ENCODE data around the gene BCAN. TPM values are rescaled to one million over a fixed set of nuclear protein-coding genes. Genes with fewer than 3 reads are reported as not detected.
"Not testable (repeated sequence)": the region's sequence is repeated elsewhere in the genome, so short reads cannot be mapped to it uniquely, and the experiment has no call there.

BCAN gene
- total and polyA plus RNA-seq, 5 donors = 0.20 to 0.29 (median 0.23) TPM; not detected in 2

DNA sequence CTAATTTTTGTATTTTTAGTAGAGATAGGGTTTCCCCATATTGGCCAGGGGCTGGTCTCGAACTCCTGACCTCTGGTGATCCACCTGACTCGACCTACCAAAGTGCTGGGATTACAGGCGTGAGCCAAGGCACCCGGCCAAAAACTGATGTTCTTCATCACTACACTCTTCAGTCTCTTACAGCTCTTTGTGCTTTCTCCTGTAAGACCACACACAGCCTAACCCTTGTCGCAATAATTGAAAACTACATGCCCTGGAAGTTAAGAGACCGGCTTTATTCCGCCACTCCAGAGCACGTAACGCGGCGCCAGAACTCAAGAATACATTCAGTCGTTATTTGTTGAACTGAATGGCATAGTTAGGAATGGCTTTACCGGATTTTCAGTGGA, 41.2 kb upstream of the BCAN start:
- intact Hi-C loops (cut with DNase I) = loop anchor here in 1 of 4 donors (10.0 kb wide), 1 partner anchor 216 kb away; no protein-coding TSS in a partner anchor
- no peak for DNase-seq
- no peaks in the 10 kb centered on the region for H3K9me3 ChIP-seq (ENCODE audit: control insufficient read depth, low read length)
- H3K4me3 ChIP-seq (ENCODE audit: low read length) = peak overlapping the region; percentile 94
- peak overlapping the region; percentile 77 for H3K27ac ChIP-seq (ENCODE audit: low read length)
- no peaks in the 10 kb centered on the region for H3K27me3 ChIP-seq (ENCODE audit: control insufficient read depth, insufficient read depth)
- peaks cover 4% of the 10 kb centered on the region for H3K4me1 ChIP-seq (ENCODE audit: control insufficient read depth, insufficient read depth, low read length)
- ATAC-seq = no peak
- 2% methylated on average over 13 of the region's 13 CpGs for WGBS

- WGBS = under 1% methylated on average over 35 of the region's 35 CpGs
- peak; percentile 88 to 90 for ATAC-seq
- no peaks in the 10 kb centered on the region for H3K27me3 ChIP-seq (ENCODE audit: control insufficient read depth, insufficient read depth)
- H3K9me3 ChIP-seq (ENCODE audit: control insufficient read depth, low read length) = no peaks in the 10 kb centered on the region
- intact Hi-C loops (cut with DNase I) = loop anchor here in 1 of 4 donors (10.0 kb wide), 1 partner anchor 216 kb away; no protein-coding TSS in a partner anchor
- peak within 1 kb of the TSS; percentile 94 for H3K4me3 ChIP-seq (ENCODE audit: low read length)
- peaks cover 4% of the 10 kb centered on the region for H3K4me1 ChIP-seq (ENCODE audit: control insufficient read depth, insufficient read depth, low read length)
- peak within 1 kb of the TSS; percentile 77 for H3K27ac ChIP-seq (ENCODE audit: low read length)
- peak; percentile 86 to 90 (median 86) for DNase-seq
Measured at GRCh38 chr1:156601122-156601830, 40.6 kb upstream of the BCAN start, which contains the start of gene GPATCH4. Gene GPATCH4, minus strand, starts transcription at chr1:156601479.

DNA sequence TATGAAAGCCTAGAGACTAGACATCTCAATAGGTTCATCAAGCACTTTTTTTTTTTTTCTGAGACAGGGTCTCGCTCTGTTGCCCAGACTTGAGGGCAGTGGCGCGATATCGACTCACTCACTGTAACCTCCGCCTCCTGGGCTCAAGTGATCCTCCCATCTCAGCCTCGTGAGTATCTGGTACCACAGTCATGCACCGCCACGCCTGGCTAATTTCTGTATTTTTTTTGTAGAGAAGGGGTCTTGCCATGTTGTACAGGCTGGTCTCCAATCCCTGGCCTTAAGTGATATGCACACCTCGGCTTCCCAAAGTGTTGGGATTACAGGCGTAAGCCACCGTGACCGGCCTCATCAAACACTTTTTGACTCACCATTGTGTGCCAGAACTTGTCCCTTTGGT, 40.0 kb upstream of the BCAN start:
- WGBS = 75% methylated on average over 12 of the region's 12 CpGs
- H3K9me3 ChIP-seq (ENCODE audit: control insufficient read depth, low read length) = no peaks in the 10 kb centered on the region
- no peak for ATAC-seq
- DNase-seq = no peak
- H3K27ac ChIP-seq (ENCODE audit: low read length) = peak overlapping the region; percentile 77
- no peaks in the 10 kb centered on the region for H3K27me3 ChIP-seq (ENCODE audit: control insufficient read depth, insufficient read depth)
- peak overlapping the region; percentile 94 for H3K4me3 ChIP-seq (ENCODE audit: low read length)
- H3K4me1 ChIP-seq (ENCODE audit: control insufficient read depth, insufficient read depth, low read length) = peaks cover 4% of the 10 kb centered on the region
- intact Hi-C loops (cut with DNase I) = loop anchor here in 1 of 4 donors (10.0 kb wide), 1 partner anchor 217 kb away; no protein-coding TSS in a partner anchor

DNA sequence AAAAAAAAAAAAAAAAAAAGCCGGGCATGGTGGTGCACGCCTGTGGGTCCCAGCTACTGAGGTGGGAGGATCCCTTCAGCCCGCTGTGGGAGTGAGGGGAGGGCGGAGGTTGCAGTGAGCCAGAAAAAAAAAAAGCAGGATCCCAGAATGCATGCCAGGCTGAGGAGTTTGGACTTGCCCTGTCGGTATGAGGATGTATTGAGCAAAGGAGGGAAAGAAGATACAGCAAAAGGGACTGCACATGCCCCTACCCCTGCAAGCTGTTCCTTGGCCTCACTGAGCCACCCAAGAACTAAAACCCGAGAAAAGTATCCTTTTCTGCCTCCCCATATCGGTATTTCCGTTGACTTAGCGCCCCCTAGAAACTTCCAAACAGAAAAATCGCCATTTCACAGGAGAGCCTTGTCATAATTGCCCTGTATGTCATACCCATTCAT, 39.3 kb upstream of the BCAN start:
- intact Hi-C loops (cut with DNase I) = loop anchor here in 1 of 4 donors (10.0 kb wide), 1 partner anchor 218 kb away; no protein-coding TSS in a partner anchor
- peaks cover 4% of the 10 kb centered on the region for H3K4me1 ChIP-seq (ENCODE audit: control insufficient read depth, insufficient read depth, low read length)
- 34% methylated on average over 10 of the region's 10 CpGs for WGBS
- H3K27ac ChIP-seq (ENCODE audit: low read length) = no peak overlapping the region
- H3K4me3 ChIP-seq (ENCODE audit: low read length) = no peak overlapping the region
- H3K27me3 ChIP-seq (ENCODE audit: control insufficient read depth, insufficient read depth) = no peaks in the 10 kb centered on the region
- no peaks in the 10 kb centered on the region for H3K9me3 ChIP-seq (ENCODE audit: control insufficient read depth, low read length)
- no peak for DNase-seq
- no peak for ATAC-seq

DNA sequence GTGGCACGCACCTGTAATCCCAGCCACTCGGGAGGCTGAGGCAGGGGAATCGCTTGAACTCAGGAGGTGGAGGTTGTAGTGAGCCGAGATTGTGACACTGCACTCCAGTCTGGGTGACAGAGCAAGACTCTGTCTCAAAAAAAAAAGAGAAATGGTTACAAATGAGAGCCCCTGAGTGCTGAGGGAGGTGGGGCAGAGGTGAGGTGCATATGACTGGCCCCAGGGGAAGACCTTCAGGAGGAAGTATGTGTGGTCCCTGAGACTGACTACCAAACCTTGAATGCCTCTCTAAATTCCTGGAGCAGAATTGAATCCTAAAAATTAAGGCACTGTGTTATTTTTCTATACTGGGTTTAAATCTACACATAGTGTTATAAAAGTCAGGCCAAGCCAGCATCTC, 34.6 kb upstream of the BCAN start:
- intact Hi-C loops (cut with DNase I) = loop anchor here (5.0 to 10.0 kb wide), 4 partner anchors 150 to 223 kb away; no protein-coding TSS in a partner anchor
- not testable (repeated sequence) for H3K27ac ChIP-seq (ENCODE audit: low read length); DNase-seq; H3K4me1 ChIP-seq (ENCODE audit: control insufficient read depth, insufficient read depth, low read length); H3K4me3 ChIP-seq (ENCODE audit: low read length); H3K9me3 ChIP-seq (ENCODE audit: control insufficient read depth, low read length); H3K27me3 ChIP-seq (ENCODE audit: control insufficient read depth, insufficient read depth); ATAC-seq
- 82% methylated on average over 4 of the region's 4 CpGs for WGBS

- no peak overlapping the region for H3K27ac ChIP-seq (ENCODE audit: low read length)
- intact Hi-C loops (cut with DNase I) = loop anchor here (5.0 to 10.0 kb wide), 4 partner anchors 151 to 223 kb away; no protein-coding TSS in a partner anchor
- ATAC-seq = peak; percentile 90
- no peak for DNase-seq
- WGBS = 28% methylated on average over 7 of the region's 7 CpGs
- H3K9me3 ChIP-seq (ENCODE audit: control insufficient read depth, low read length) = no peaks in the 10 kb centered on the region
- H3K4me3 ChIP-seq (ENCODE audit: low read length) = no peak overlapping the region
- peaks cover 2% of the 10 kb centered on the region for H3K4me1 ChIP-seq (ENCODE audit: control insufficient read depth, insufficient read depth, low read length)
- H3K27me3 ChIP-seq (ENCODE audit: control insufficient read depth, insufficient read depth) = no peaks in the 10 kb centered on the region
Measured at GRCh38 chr1:156608036-156608674, 33.8 kb upstream of the BCAN start.

DNA sequence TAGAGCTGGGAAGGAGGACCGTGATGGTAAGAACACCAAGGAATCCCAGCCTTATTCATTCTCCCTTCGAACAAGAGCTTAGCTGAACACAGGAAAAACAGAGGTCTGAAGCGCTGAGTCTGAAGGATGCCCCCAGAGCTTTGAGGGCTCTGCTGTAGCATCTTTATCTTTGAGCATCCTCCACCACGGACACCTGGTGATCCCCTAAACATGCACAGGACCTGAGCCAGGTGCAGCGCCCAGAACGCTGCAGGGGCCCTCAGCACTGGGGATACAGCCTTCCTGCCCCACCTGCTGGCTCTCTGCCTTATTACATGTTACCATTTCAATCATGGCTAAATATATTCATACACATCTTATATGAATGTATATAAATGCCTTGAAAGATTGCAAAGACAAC, 32.9 kb upstream of the BCAN start:
- DNase-seq (no peak), ATAC-seq (peak; percentile 36 to 52)
- H3K4me3 ChIP-seq (ENCODE audit: low read length) = no peak overlapping the region
- H3K27ac ChIP-seq (ENCODE audit: low read length) = no peak overlapping the region
- H3K9me3 ChIP-seq (ENCODE audit: control insufficient read depth, low read length) = no peaks in the 10 kb centered on the region
- no peaks in the 10 kb centered on the region for H3K27me3 ChIP-seq (ENCODE audit: control insufficient read depth, insufficient read depth)
- 41% methylated on average over 6 of the region's 6 CpGs for WGBS
- intact Hi-C loops (cut with DNase I) = loop anchor here (5.0 to 10.0 kb wide), 4 partner anchors 152 to 224 kb away; no protein-coding TSS in a partner anchor
- H3K4me1 ChIP-seq (ENCODE audit: control insufficient read depth, insufficient read depth, low read length) = peaks cover 2% of the 10 kb centered on the region

- not testable (repeated sequence) for ATAC-seq; H3K27me3 ChIP-seq (ENCODE audit: control insufficient read depth, insufficient read depth); H3K4me3 ChIP-seq (ENCODE audit: low read length); DNase-seq; H3K9me3 ChIP-seq (ENCODE audit: control insufficient read depth, low read length); H3K27ac ChIP-seq (ENCODE audit: low read length); H3K4me1 ChIP-seq (ENCODE audit: control insufficient read depth, insufficient read depth, low read length)
- 91% methylated on average over 9 of the region's 9 CpGs for WGBS
- intact Hi-C loops (cut with DNase I) = loop anchor here in 2 of 4 donors (5.0 to 10.0 kb wide), 2 partner anchors 158 to 225 kb away; no protein-coding TSS in a partner anchor
Measured at GRCh38 chr1:156610072-156610471, 31.8 kb upstream of the BCAN start.

DNA sequence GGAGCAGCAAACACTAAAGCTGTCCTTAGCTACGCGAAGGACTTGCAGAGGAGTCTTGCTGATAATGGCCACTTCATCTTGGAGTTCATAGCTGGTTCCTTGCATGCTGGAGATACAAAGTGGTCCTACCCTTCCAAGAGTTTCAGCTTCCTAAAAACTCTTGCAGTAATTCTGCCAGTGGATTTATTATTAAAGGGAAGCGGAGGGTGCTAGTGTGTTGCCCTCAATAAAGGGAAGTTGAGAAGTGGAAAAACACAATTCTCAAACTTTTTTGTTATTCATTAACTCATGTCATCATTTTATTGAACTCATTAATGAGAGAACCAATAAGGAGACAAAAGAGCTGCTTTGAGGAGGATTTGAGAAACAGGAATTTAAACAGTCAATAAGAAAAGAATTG, 29.3 kb upstream of the BCAN start:
- H3K27ac ChIP-seq (ENCODE audit: low read length) = no peak overlapping the region
- no peaks in the 10 kb centered on the region for H3K9me3 ChIP-seq (ENCODE audit: control insufficient read depth, low read length)
- peaks cover 6% of the 10 kb centered on the region for H3K4me1 ChIP-seq (ENCODE audit: control insufficient read depth, insufficient read depth, low read length)
- H3K27me3 ChIP-seq (ENCODE audit: control insufficient read depth, insufficient read depth) = no peaks in the 10 kb centered on the region
- no peak overlapping the region for H3K4me3 ChIP-seq (ENCODE audit: low read length)
- 54% methylated on average over 3 of the region's 3 CpGs for WGBS
- DNase-seq = no peak
- no peak for ATAC-seq
- intact Hi-C loops (cut with DNase I) = loop anchor here in 2 of 4 donors (5.0 to 10.0 kb wide), 2 partner anchors 160 to 228 kb away; no protein-coding TSS in a partner anchor

DNA sequence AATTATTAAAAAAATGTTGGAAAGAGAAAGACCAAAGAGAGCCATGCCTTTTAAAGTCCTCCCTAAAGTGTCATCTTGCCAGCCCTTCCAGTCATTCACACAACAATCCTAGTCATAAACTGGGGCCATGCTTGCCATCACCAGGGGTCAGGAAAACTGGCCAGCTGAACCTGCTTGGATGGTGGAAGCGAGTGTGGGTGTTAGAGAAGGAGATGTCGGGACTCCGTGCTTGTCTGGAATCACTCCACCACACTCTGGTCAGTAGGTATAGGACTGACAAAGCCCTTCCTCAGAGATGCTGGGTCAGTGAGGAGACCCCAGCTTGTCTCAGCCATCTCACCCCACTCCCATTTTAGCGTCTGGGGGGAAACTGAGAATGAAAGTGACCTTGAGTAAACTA, 26.0 kb upstream of the BCAN start:
- intact Hi-C loops (cut with DNase I) = loop anchor here in 1 of 4 donors (10.0 kb wide), 1 partner anchor 231 kb away; no protein-coding TSS in a partner anchor
- ATAC-seq (peak; percentile 18 to 21), DNase-seq (no peak)
- Histone ChIP-seq H3K4me3 (ENCODE audit: low read length) (no peak overlapping the region), H3K27me3 (ENCODE audit: control insufficient read depth, insufficient read depth) (no peaks in the 10 kb centered on the region), H3K9me3 (ENCODE audit: control insufficient read depth, low read length) (no peaks in the 10 kb centered on the region), H3K4me1 (ENCODE audit: control insufficient read depth, insufficient read depth, low read length) (peaks cover 4% of the 10 kb centered on the region), H3K27ac (ENCODE audit: low read length) (peak overlapping the region; percentile 94)
- WGBS = 7% methylated on average over 4 of the region's 4 CpGs

DNA sequence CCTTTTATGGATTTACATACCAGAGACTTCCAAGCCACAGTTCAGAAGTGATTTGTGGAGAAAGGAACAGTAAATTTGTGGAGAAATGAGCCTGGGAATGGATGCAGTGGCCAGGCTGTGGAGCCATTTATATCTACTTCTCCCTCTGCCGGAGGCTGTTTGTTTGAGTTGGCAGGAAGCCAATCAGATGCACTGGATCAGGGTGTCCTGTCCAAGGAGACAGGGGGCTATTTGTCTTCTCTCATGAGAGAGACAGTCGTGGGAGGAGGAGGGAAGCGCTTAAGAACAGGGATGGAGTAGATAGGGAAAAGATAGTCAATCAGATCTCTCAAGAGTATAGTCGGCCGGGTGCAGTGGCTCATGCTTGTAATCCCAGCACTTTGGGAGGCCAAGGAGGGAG, 25.5 kb upstream of the BCAN start:
- WGBS = 3% methylated on average over 5 of the region's 5 CpGs
- intact Hi-C loops (cut with DNase I) = loop anchor here in 1 of 4 donors (10.0 kb wide), 1 partner anchor 232 kb away; no protein-coding TSS in a partner anchor
- Histone ChIP-seq H3K4me3 (ENCODE audit: low read length) (no peak overlapping the region), H3K9me3 (ENCODE audit: control insufficient read depth, low read length) (no peaks in the 10 kb centered on the region), H3K4me1 (ENCODE audit: control insufficient read depth, insufficient read depth, low read length) (peaks cover 4% of the 10 kb centered on the region), H3K27me3 (ENCODE audit: control insufficient read depth, insufficient read depth) (no peaks in the 10 kb centered on the region), H3K27ac (ENCODE audit: low read length) (peak overlapping the region; percentile 28)
- ATAC-seq (peak; percentile 71 to 74), DNase-seq (peak; percentile 22 to 59 (median 57))
